HG02623 (cell line): ENCODE measurements around the gene PMVK.

Experiments
- ATAC-seq: cut with Tn5 transposase; IDR thresholded peaks from one replicate; pipeline ENCODE4 v1.9.1; 2021; ENCODE audit warnings: moderate library complexity; ENCODE audit not compliant: unreplicated experiment

PMVK gene

GRCh38 chr1:154967331-154967950 lies 30.9 kb upstream of the PMVK start:
- no peak for ATAC-seq

GRCh38 chr1:154966111-154966510 lies 29.6 kb upstream of the PMVK start:
- no peak for ATAC-seq

DNA sequence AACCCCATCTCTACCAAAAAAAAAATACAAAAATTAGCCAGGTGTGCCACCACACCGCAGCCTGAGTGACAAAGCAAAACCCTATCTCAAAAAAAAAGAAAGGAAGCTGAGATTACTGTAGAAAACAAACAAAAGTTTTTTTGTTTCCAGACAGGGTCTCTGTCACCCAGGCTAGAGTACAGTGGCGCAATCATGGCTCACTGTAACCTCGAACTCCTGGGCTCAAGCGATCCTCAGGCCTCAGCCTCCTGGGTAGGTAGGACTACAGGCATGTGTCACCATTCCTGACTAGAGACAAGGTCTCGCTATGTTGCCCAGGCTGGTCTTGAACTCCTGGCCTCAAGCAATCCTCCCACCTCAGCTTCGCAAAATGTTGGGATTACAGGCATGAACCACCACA lies 27.8 kb upstream of the PMVK start:
- no peak for ATAC-seq

- no peak for ATAC-seq
These were observed 27.1 kb upstream of the PMVK start for GRCh38 chr1:154963643-154964042.

DNA sequence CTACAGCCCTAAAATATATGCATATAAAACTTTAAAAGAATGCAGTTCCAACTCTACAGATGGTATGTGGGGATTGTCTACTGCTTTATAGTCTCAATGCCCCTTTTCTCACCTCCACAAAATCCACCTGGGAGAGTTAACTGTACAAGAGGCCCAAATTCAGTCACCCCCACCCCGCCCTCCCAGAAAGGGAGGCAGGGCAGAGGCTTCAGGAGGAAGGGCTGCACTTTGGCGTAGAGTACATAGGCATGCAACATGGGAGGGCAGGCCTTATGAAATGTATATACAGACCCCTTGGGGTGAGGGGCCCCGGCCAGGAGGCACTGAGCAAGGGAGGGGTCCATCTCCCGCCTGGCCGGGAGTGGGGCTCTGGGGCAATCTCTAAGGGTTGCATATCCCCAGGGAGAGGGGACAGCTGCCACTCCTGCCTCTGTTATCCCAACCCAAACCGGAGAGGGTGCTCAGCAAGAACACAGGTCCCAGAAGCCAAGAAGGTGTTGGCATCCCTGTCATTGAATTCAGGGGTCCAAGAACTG lies 26.3 kb upstream of the PMVK start:
- ATAC-seq, result no peak

DNA sequence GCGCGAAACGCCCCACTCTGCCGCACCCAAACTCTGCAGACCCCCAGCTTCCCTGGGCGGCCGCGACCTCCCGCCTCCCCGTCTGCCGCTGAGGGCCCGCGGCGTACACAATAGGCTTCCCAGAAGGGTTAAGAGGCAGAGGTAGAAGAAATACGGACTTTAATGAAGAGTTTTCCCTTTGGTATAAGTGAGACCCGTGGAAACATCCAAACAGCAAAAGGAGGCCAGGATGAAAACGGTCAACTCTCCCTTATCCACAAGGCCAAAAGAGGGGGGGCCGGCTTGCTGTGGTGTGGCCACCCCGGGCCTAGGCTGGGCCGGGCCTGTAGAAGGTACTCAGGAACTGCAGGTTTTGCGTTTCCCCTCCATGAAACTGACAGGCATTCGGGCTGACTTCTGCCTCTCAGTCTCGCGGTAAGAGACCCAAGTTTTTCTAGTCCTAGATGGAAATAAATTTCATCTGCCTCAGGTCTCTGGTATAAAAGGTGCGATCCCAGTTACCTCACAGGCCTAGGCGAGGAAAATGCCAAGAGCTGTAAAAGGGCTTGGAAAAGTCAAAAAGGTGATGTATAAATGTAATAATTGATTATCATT lies 25.7 kb upstream of the PMVK start:
- ATAC-seq, result peak; percentile 6

- ATAC-seq, result peak; percentile 71
These were observed 25.0 kb upstream of the PMVK start, which contains the start of gene PYGO2 for GRCh38 chr1:154961207-154962155. PYGO2 (minus strand) TSS chr1:154961782; CDS start chr1:154961576, 206 bp downstream.

GRCh38 chr1:154960446-154961136 lies 24.1 kb upstream of the PMVK start:
- ATAC-seq, result no peak

DNA sequence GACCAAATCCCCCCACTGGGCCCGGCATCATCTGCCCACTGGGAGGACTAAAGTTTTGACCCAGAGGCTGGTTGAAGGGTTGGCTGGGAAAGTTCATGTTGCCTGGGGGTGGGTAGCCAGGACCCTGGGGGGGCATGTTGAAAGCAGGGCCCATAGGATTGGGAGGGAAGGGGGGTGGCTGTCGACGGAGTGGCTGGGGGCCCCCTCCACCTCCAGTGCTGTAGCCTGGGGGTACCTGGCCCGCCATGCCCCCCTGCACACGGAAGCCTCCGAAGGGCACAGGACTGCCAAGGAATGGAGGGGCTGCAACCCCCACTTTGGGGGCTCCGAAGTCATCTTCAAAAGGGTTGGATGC lies 22.9 kb upstream of the PMVK start:
- no peak for ATAC-seq

DNA sequence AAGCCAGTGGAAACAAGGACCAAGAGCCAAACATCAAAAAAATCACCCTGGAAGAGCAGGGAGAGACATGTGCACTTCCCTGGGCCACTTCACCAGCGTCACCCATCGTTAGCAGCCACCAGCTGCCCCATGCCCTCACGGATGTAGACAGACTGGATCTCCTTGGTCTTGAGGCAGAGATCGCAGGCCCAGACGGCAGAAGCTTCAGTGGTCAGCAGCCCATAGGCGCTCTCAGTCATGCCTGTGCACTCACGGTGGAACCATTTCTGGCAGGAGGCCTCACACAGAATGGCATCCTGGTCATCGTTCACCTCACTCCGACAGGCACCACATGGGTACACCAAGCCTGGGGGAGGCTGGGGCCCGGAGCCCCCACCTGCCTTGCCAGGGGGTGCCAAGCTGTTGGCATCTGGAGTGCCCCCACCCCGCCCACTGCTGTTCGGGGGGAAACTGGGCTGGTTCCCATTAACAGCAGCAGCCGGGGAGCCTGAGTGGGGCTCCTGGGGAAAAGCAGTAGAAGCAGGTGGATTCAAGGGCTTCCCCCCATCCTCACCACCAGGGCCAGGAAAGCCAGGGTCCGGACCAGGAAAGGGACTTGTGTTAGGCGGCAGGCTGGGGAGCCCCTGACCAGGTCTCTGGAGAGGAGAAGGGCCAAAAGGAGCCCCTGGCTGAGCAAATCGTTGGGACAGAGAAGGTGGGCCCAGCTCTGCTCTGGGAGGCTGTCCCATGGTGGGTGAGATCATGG lies 22.3 kb upstream of the PMVK start:
- no peak for ATAC-seq

DNA sequence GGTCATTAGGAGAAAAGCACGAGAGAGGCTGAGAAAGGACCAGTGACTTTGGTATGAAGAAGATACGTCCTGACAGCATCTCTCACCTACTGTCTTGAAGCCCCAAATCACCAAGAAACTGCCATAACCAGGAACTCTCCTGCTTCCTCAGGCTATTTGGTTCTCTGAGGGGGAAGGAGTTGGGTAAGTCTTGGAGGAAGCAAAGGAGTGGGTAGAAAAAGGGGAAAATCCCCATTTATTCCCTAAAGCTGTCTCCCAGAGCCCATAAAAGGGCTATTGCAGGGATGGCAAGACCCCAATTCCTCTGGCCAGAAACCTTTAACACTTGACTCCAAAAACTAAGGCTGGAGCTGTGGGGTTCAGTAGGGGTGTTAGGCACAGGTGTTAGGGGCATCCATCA lies 21.5 kb upstream of the PMVK start:
- no peak for ATAC-seq

- ATAC-seq, result no peak
These were observed 20.7 kb upstream of the PMVK start for GRCh38 chr1:154957091-154957657.

- no peak for ATAC-seq
These were observed 20.0 kb upstream of the PMVK start for GRCh38 chr1:154956544-154956941.

DNA sequence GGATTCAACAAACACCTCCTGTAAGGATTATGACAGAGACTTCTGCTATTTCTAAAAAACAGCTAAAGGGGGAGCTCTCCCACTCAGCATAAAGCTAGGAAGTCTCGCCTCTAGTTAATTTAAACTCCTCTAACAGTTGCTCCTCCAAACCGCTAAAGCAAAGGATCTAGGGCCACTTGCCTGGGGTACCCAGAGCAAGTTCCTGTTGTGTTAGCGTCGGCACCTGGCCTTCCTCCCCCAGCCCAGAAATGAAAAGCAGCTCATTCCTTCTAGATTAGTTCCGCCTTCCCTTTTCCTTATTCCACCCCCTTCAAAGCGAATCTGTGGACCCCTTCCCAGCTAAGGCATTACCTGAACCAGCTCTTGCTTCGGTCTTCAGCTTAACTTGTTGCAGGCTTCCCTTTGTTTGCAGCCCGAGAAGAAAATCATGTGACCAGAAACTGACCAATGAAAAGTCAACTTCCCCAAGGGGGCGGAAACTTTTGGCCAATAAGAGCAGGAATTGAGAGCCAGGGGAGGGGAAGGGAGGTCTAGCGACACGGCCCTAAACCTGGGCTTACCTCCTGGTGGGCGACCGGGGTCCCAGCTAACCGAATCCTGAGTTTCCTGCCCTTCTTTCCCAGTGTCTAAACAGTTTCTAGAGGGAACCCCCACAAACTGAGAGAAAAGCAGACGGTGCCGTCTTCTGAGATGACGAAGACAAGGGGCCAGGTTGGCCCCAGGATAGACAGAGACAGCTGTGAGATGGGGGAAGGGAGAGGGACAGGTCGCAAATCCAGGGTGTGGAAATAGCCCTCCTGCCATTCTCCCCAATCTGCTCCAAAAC lies 19.4 kb upstream of the PMVK start, which contains the start of gene PBXIP1:
Gene PBXIP1, minus strand, starts transcription at position 382 of the 826 bp plus-strand sequence. CDS start 2,378 bp downstream, outside the sequence.
- peak; percentile 71 for ATAC-seq

- peak; percentile 42 for ATAC-seq
These were observed 18.7 kb upstream of the PMVK start for GRCh38 chr1:154955039-154955717.

- no peak for ATAC-seq
These were observed 18.0 kb upstream of the PMVK start for GRCh38 chr1:154954541-154954940.

DNA sequence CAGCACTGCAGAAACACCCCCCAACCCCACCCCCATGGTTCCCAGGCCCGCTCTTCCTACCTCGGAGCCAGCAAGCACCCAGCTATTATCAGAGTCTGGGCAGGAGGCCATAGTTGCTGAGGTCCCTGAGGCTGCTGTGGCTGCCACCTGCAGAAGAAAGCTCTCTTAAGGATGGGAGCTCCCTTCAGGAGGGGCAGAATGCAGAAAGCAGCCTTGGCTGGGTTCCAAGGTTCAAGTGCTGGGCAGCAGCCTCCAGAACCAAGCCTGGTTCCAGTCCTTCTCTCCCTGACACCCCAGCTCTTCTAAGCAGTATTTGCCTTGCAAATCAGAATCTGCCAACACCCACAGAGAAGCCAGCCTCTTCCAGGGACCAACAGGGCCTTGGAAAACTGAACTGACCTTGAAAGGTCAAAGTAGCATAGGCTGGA lies 17.1 kb upstream of the PMVK start:
- ATAC-seq, result no peak

- no peak for ATAC-seq
These were observed 16.1 kb upstream of the PMVK start for GRCh38 chr1:154952664-154953063.
